Fibroblast of the aortic adventitia (primary cell): ENCODE data around the gene FGFRL1. TPM values are rescaled to one million over a fixed set of nuclear protein-coding genes. Genes with fewer than 3 reads are reported as not detected.

Experiments
- DNase-seq: peaks from one replicate; pipeline ENCODE4 v3.0.0-alpha.2; 2010; ENCODE audit warnings: low read depth
- H3K4me3 ChIP-seq: 2 replicates; pipeline ENCODE4 v1.5.1; 2011; ENCODE audit warnings: low read depth, mild to moderate bottlenecking, control low read depth, low read length, moderate library complexity
- CTCF ChIP-seq: IDR thresholded peaks from 2 replicates; pipeline ENCODE4 v1.5.1; 2011; ENCODE audit warnings: mild to moderate bottlenecking, low read length, control low read depth, inconsistent platforms; ENCODE audit not compliant: insufficient read depth
- total RNA-seq: library from RNA; depleted of rRNA; stranded (reverse); fragments of >200 nt; gene quantifications from 2 replicates; pipeline ENCODE4 v1.2.3, GENCODE V29; 2012; ENCODE audit warnings: low replicate concordance

The FGFRL1 gene
- total RNA-seq, 1 donor, result 27.4 TPM

DNA sequence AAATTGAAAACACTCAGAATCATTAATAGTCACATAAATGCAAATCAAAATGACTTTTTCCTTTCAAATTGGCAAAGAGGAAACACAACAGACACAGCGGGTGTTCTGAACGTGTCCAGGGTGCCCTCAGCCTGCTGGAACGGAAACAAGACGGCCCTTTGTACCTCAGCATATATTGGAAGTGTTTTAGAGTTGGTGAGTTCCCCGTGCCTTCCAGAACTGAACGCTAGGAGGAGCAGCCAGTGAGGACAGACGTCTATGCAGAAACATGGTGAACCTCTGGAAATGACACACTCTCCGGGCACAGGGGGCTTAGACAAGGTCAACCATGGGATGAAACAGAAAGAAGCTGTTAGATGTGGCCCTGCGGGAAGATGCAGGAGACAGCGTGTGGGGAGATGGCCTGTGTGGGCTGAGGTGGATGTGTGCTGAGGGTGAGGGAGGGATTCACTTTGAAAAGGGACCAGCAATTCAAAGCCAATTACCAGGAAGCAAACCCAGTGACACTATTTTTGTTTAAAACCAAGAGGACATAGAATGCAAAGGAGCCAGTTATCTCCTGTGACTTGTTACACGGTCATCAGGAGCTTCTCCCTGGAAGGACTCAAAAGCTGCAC lies 61.5 kb downstream of the FGFRL1 start:
- no peak overlapping the region for H3K4me3 ChIP-seq
- DNase-seq, result peak; percentile 61
- peak; percentile 92 for TF ChIP-seq CTCF

- H3K4me3 ChIP-seq, result no peak overlapping the region
- no peak for TF ChIP-seq CTCF
- DNase-seq, result no peak
Measured at GRCh38 chr4:1074077-1074476, 62.7 kb downstream of the FGFRL1 start.

DNA sequence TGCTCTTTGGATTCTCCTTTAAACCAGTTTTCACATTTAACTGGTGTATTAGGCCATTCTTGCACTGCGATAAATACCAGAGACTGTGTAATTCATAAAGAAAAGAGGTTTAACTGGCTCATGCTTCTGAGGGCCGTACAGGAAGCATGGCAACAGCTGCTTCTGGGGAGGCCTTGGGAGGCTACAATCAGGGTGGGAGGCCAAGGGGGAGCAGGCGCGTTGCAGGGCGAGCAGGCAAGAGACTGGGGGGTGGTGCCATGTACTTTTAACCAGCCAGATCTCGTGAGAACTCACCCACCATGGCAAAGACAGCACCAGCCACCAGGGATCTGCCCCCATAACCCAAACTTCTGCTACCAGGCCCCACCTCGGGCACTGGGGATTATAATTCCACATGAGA lies 63.8 kb downstream of the FGFRL1 start:
- TF ChIP-seq CTCF, result no peak
- no peak for DNase-seq
- H3K4me3 ChIP-seq, result no peak overlapping the region

DNA sequence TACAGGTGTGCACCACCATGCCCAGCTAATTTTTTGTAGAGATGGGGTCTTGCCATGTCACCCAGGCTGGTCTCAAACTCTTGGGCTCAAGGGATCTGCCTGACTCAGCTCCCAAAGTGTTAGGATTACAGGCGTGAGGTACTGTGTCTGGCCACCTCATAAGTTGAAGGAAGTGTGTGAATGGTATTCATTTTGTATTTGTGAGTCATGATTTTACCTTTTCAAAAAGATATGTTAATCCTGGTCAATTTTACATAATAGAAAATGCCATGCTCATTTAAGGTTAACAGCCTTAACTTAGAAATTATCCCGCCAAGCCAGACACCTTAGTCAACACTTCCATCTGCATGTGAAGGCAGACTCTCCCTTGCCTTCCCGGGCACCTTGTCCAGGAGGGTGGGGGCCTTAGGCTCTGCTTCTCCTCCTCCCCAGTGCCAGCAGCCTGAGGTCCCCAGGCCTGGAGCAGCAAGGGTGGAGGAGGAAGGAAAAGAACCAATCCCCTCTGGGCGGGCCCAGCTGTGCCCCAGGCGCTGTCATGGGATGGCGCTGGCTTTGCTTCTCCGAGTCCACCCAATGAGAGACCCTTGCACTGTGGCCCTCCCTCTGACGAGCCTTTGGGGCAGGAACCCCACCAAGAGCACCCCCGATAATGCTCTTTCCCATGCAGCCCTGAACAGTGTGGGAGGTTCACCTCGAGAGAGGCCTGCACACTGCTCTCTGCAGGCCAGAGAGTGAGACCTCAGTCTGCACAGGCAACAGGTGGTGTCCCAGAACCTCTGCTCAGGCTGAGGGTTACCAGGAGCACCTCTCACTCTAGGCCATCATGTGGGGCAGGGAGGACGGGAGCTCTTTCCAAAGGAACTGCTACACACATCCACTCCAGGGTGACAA lies 64.6 kb downstream of the FGFRL1 start:
- no peak for TF ChIP-seq CTCF
- no peak overlapping the region for H3K4me3 ChIP-seq
- no peak for DNase-seq

Other genes with a start within 250 kb of the FGFRL1 start
- not detected in 2 replicates for gene CPLX1, start 185.5 kb upstream of the FGFRL1 start, total RNA-seq
- 49.4 and 66.9 TPM in 2 replicates for gene GAK, start 79.3 kb upstream of the FGFRL1 start, total RNA-seq
- 5.6 and 13.8 TPM in 2 replicates for gene TMEM175, start 79.2 kb upstream of the FGFRL1 start, total RNA-seq
- 9.9 and 13.7 TPM in 2 replicates for gene DGKQ, start 38.1 kb upstream of the FGFRL1 start, total RNA-seq
- gene IDUA, start 24.6 kb upstream of the FGFRL1 start, total RNA-seq, result 20.3 and 21.7 TPM in 2 replicates
- 0.27 TPM in 1 of 2 replicates, not detected in the other for gene SLC26A1, start 18.2 kb upstream of the FGFRL1 start, total RNA-seq
- 2.8 and 6.9 TPM in 2 replicates for gene RNF212, start 101.9 kb downstream of the FGFRL1 start, total RNA-seq
- 21.1 and 409 TPM in 2 replicates for gene SPON2, start 161.0 kb downstream of the FGFRL1 start, total RNA-seq
- gene CTBP1, start 237.5 kb downstream of the FGFRL1 start, total RNA-seq, result 141 and 191 TPM in 2 replicates